Measurements from ENCODE around the gene IRF9.

The IRF9 gene

GRCh38 chr14:24171422-24172260 is 10.6 kb downstream of the IRF9 start, which contains the start of gene REC8:
Gene REC8, plus strand, starts transcription at chr14:24172080. Its CDS starts 473 bp downstream, at chr14:24172553.
- no peaks in the 10 kb centered on the region for H3K27me3 Mint-ChIP-seq
- peak within 1 kb of the TSS; percentile 86 for H3K27ac Mint-ChIP-seq
- H3K9me3 Mint-ChIP-seq: no peaks in the 10 kb centered on the region
- DNase-seq: peak; percentile 81
- peaks cover 72% of the 10 kb centered on the region for H3K36me3 Mint-ChIP-seq (ENCODE audit: low read depth)
- H3K4me1 Mint-ChIP-seq (ENCODE audit: low read depth): peaks cover 26% of the 10 kb centered on the region
- peak within 1 kb of the TSS; percentile 69 for H3K4me3 Mint-ChIP-seq

GRCh38 chr14:24172261-24172860 is 11.3 kb downstream of the IRF9 start:
- H3K36me3 Mint-ChIP-seq (ENCODE audit: low read depth): peaks cover 71% of the 10 kb centered on the region
- no peaks in the 10 kb centered on the region for H3K9me3 Mint-ChIP-seq
- peak overlapping the region; percentile 55 for H3K4me3 Mint-ChIP-seq
- peak overlapping the region; percentile 44 for H3K27ac Mint-ChIP-seq
- H3K4me1 Mint-ChIP-seq (ENCODE audit: low read depth): peaks cover 22% of the 10 kb centered on the region
- no peaks in the 10 kb centered on the region for H3K27me3 Mint-ChIP-seq
- DNase-seq: no peak

- H3K27ac Mint-ChIP-seq: peak overlapping the region; percentile 42
Observed at GRCh38 chr14:24172871-24173281, 11.8 kb downstream of the IRF9 start.

GRCh38 chr14:24176599-24176998 is 15.5 kb downstream of the IRF9 start:
- Mint-ChIP-seq H3K27ac (peak overlapping the region; percentile 35), H3K36me3 (ENCODE audit: low read depth) (peaks cover 81% of the 10 kb centered on the region), H3K9me3 (no peaks in the 10 kb centered on the region), H3K4me1 (ENCODE audit: low read depth) (peaks cover 7% of the 10 kb centered on the region), H3K4me3 (no peak overlapping the region), H3K27me3 (no peaks in the 10 kb centered on the region)
- DNase-seq: no peak

More at GRCh38 chr14:24172871-24173281, 11.8 kb downstream of the IRF9 start:
- no peaks in the 10 kb centered on the region for H3K27me3 Mint-ChIP-seq
- peak; percentile 41 for DNase-seq
- H3K36me3 Mint-ChIP-seq (ENCODE audit: low read depth): peaks cover 71% of the 10 kb centered on the region
- H3K9me3 Mint-ChIP-seq: no peaks in the 10 kb centered on the region
- H3K4me3 Mint-ChIP-seq: peak overlapping the region; percentile 38
- peaks cover 19% of the 10 kb centered on the region for H3K4me1 Mint-ChIP-seq (ENCODE audit: low read depth)

GRCh38 chr14:24177041-24177825 is 16.2 kb downstream of the IRF9 start:
- Mint-ChIP-seq H3K4me1 (ENCODE audit: low read depth) (peaks cover 3% of the 10 kb centered on the region), H3K9me3 (no peaks in the 10 kb centered on the region), H3K27me3 (no peaks in the 10 kb centered on the region), H3K27ac (peak overlapping the region; percentile 35), H3K4me3 (no peak overlapping the region), H3K36me3 (ENCODE audit: low read depth) (peaks cover 83% of the 10 kb centered on the region)
- DNase-seq: no peak

GRCh38 chr14:24177891-24178290 is 16.8 kb downstream of the IRF9 start:
- Mint-ChIP-seq H3K4me1 (ENCODE audit: low read depth) (peaks cover 3% of the 10 kb centered on the region), H3K27ac (no peak overlapping the region), H3K4me3 (no peak overlapping the region), H3K27me3 (no peaks in the 10 kb centered on the region), H3K9me3 (no peaks in the 10 kb centered on the region), H3K36me3 (ENCODE audit: low read depth) (peaks cover 84% of the 10 kb centered on the region)
- peak; percentile 35 for DNase-seq

- no peaks in the 10 kb centered on the region for H3K27me3 Mint-ChIP-seq
- peak; percentile 33 for DNase-seq
- no peak overlapping the region for H3K4me3 Mint-ChIP-seq
- H3K4me1 Mint-ChIP-seq (ENCODE audit: low read depth): peaks cover 3% of the 10 kb centered on the region
- H3K27ac Mint-ChIP-seq: peak overlapping the region; percentile 76
- H3K9me3 Mint-ChIP-seq: no peaks in the 10 kb centered on the region
- H3K36me3 Mint-ChIP-seq (ENCODE audit: low read depth): peaks cover 84% of the 10 kb centered on the region
Observed at GRCh38 chr14:24178399-24179178, 17.5 kb downstream of the IRF9 start.

GRCh38 chr14:24179294-24179960 is 18.4 kb downstream of the IRF9 start:
- H3K27me3 Mint-ChIP-seq: no peaks in the 10 kb centered on the region
- peaks cover 3% of the 10 kb centered on the region for H3K4me1 Mint-ChIP-seq (ENCODE audit: low read depth)
- DNase-seq: peak; percentile 32
- H3K36me3 Mint-ChIP-seq (ENCODE audit: low read depth): peaks cover 91% of the 10 kb centered on the region
- H3K9me3 Mint-ChIP-seq: no peaks in the 10 kb centered on the region
- no peak overlapping the region for H3K4me3 Mint-ChIP-seq
- peak overlapping the region; percentile 76 for H3K27ac Mint-ChIP-seq

- H3K27ac Mint-ChIP-seq: peak overlapping the region; percentile 76
Observed at GRCh38 chr14:24179961-24180796, 19.1 kb downstream of the IRF9 start.

GRCh38 chr14:24181371-24182077 is 20.5 kb downstream of the IRF9 start:
- DNase-seq: no peak
- Mint-ChIP-seq H3K4me1 (ENCODE audit: low read depth) (peaks cover 12% of the 10 kb centered on the region), H3K27me3 (no peaks in the 10 kb centered on the region), H3K27ac (peak overlapping the region; percentile 53), H3K36me3 (ENCODE audit: low read depth) (peaks cover 98% of the 10 kb centered on the region), H3K9me3 (no peaks in the 10 kb centered on the region), H3K4me3 (no peak overlapping the region)

More at GRCh38 chr14:24179961-24180796, 19.1 kb downstream of the IRF9 start:
- Mint-ChIP-seq H3K27me3 (no peaks in the 10 kb centered on the region), H3K4me3 (no peak overlapping the region), H3K9me3 (no peaks in the 10 kb centered on the region), H3K4me1 (ENCODE audit: low read depth) (peaks cover 4% of the 10 kb centered on the region), H3K36me3 (ENCODE audit: low read depth) (peaks cover 92% of the 10 kb centered on the region)
- DNase-seq: no peak

- H3K27me3 Mint-ChIP-seq: no peaks in the 10 kb centered on the region
- peak overlapping the region; percentile 53 for H3K27ac Mint-ChIP-seq
- no peaks in the 10 kb centered on the region for H3K9me3 Mint-ChIP-seq
- H3K36me3 Mint-ChIP-seq (ENCODE audit: low read depth): peaks cover 99% of the 10 kb centered on the region
- H3K4me3 Mint-ChIP-seq: no peak overlapping the region
- DNase-seq: no peak
- H3K4me1 Mint-ChIP-seq (ENCODE audit: low read depth): peaks cover 18% of the 10 kb centered on the region
Observed at GRCh38 chr14:24182110-24182882, 21.2 kb downstream of the IRF9 start.

- Mint-ChIP-seq H3K9me3 (no peaks in the 10 kb centered on the region), H3K4me1 (ENCODE audit: low read depth) (peaks cover 26% of the 10 kb centered on the region), H3K27ac (no peak overlapping the region), H3K4me3 (no peak overlapping the region), H3K36me3 (ENCODE audit: low read depth) (peaks cover 98% of the 10 kb centered on the region), H3K27me3 (no peaks in the 10 kb centered on the region)
- DNase-seq: no peak
Observed at GRCh38 chr14:24183014-24183481, 22.0 kb downstream of the IRF9 start.
